Muscle of leg (tissue), 16 donors: ENCODE data around the gene FBXO34. TPM values are rescaled to one million over a fixed set of nuclear protein-coding genes. Genes with fewer than 3 reads are reported as not detected.

Experiments used
- DNase-seq: peaks from one replicate; pipeline ENCODE4 v3.0.0; 2013
- H3K27ac ChIP-seq: one replicate; pipeline ENCODE4 v1.5.1; 2013; ENCODE audit warnings: mild to moderate bottlenecking, low read length, control low read depth
- H3K27me3 ChIP-seq: one replicate; pipeline ENCODE4 v1.6.1; 2013; ENCODE audit warnings: low read length; ENCODE audit not compliant: control insufficient read depth, insufficient read depth
- H3K36me3 ChIP-seq: one replicate; pipeline ENCODE4 v1.6.1; 2013; ENCODE audit warnings: low read length; ENCODE audit not compliant: control insufficient read depth, insufficient read depth
- H3K4me1 ChIP-seq: one replicate; pipeline ENCODE4 v1.6.1; 2013; ENCODE audit warnings: low read length; ENCODE audit not compliant: control insufficient read depth, insufficient read depth
- H3K4me3 ChIP-seq: one replicate; pipeline ENCODE4 v1.5.1; 2013; ENCODE audit warnings: low read length, control low read depth
- H3K9me3 ChIP-seq: replicated peaks from 2 replicates; pipeline ENCODE4 v1.6.1; 2013; ENCODE audit warnings: low read depth, low read length; ENCODE audit not compliant: control insufficient read depth
- WGBS: methylation state at CpG from one replicate; pipeline ENCODE4 v1.1.5; 2013; ENCODE audit warnings: missing lambda C conversion rate; ENCODE audit not compliant: insufficient coverage; 5-methylcytosine and 5-hydroxymethylcytosine counted together
- long read RNA-seq, 11 donors: transcript quantifications; one replicate each; lab custom pipeline, GENCODE V29; 2026
- polyA plus RNA-seq, 8 donors: library from polyadenylated mRNA; unstranded; fragments of 120-200 nt; gene quantifications; one replicate each; pipeline versions ENCODE4 v1.2.1 to v1.2.3, GENCODE V29; 2013; ENCODE audit warnings: inconsistent platforms in 1 of 8, low replicate concordance in 1 of 8; ENCODE audit not compliant: insufficient read length in 8 of 8, insufficient read depth in 1 of 8
- total RNA-seq: library from RNA; stranded (reverse); fragments of 120-200 nt; gene quantifications from one replicate; pipeline ENCODE4 v1.2.4, GENCODE V29; 2013

The FBXO34 gene
- total RNA-seq (17.2 TPM), polyA plus RNA-seq (10 to 100 TPM; 14.9 to 21.6 (median 16.6) TPM)
- long read RNA-seq, donor 1, partial matches to known transcripts = 0 of 4 reads
- long read RNA-seq, donor 1, other reads (novel, unspliced or antisense) = 0 of 4 reads
- long read RNA-seq, donor 2, partial matches to known transcripts = 0 of 1 reads
- long read RNA-seq, donor 2, other reads (novel, unspliced or antisense) = 0 of 1 reads
- long read RNA-seq, donor 3, partial matches to known transcripts = 0 of 5 reads
- long read RNA-seq, donor 3, other reads (novel, unspliced or antisense) = 0 of 5 reads
- long read RNA-seq, donor 4, partial matches to known transcripts = 0 of 3 reads
- long read RNA-seq, donor 4, other reads (novel, unspliced or antisense) = 0 of 3 reads
- long read RNA-seq, donor 5, transcript FBXO34-201 (2 exons, 3,464 nt) = major isoform, 8 of 43 reads
- long read RNA-seq, donor 5, partial matches to known transcripts = 35 of 43 reads
- long read RNA-seq, donor 5, other reads (novel, unspliced or antisense) = 0 of 43 reads
- long read RNA-seq, donor 6, transcript FBXO34-201 (2 exons, 3,464 nt) = major isoform, 6 of 6 reads
- long read RNA-seq, donor 6, partial matches to known transcripts = 0 of 6 reads
- long read RNA-seq, donor 6, other reads (novel, unspliced or antisense) = 0 of 6 reads
- long read RNA-seq, donor 7, partial matches to known transcripts = 0 of 4 reads
- long read RNA-seq, donor 7, other reads (novel, unspliced or antisense) = 0 of 4 reads
- long read RNA-seq, donor 8, transcript FBXO34-201 (2 exons, 3,464 nt) = major isoform, 6 of 11 reads
- long read RNA-seq, donor 8, partial matches to known transcripts = 5 of 11 reads
- long read RNA-seq, donor 8, other reads (novel, unspliced or antisense) = 0 of 11 reads
- long read RNA-seq, donor 9, partial matches to known transcripts = 0 of 2 reads
- long read RNA-seq, donor 9, other reads (novel, unspliced or antisense) = 0 of 2 reads
- long read RNA-seq, donor 10, transcript FBXO34-201 (2 exons, 3,464 nt) = major isoform, 5 of 5 reads
- long read RNA-seq, donor 10, partial matches to known transcripts = 0 of 5 reads
- long read RNA-seq, donor 10, other reads (novel, unspliced or antisense) = 0 of 5 reads
- long read RNA-seq, donor 11, transcript FBXO34-201 (2 exons, 3,464 nt) = major isoform, 6 of 6 reads
- long read RNA-seq, donor 11, partial matches to known transcripts = 0 of 6 reads
- long read RNA-seq, donor 11, other reads (novel, unspliced or antisense) = 0 of 6 reads

- Histone ChIP-seq H3K4me1 (peaks cover 12% of the 10 kb centered on the region), H3K4me3 (peak within 1 kb of the TSS; percentile 99), H3K27ac (peak within 1 kb of the TSS; percentile 99), H3K9me3 (no peaks in the 10 kb centered on the region), H3K27me3 (no peaks in the 10 kb centered on the region), H3K36me3 (no peaks in the 10 kb centered on the region)
- peak; percentile 99 for DNase-seq
- under 1% methylated on average over 45 of the region's 49 CpGs for WGBS
Measured at GRCh38 chr14:55270832-55271571, at the start of gene FBXO34. FBXO34 (plus strand) TSS chr14:55271421; CDS start chr14:55350391, 78,970 bp downstream.

GRCh38 chr14:55221968-55222367 lies 49.3 kb upstream of the FBXO34 start:
- Histone ChIP-seq H3K27me3 (no peaks in the 10 kb centered on the region), H3K36me3 (no peaks in the 10 kb centered on the region), H3K4me3 (no peak overlapping the region), H3K4me1 (no peaks in the 10 kb centered on the region), H3K9me3 (peaks cover 4% of the 10 kb centered on the region), H3K27ac (no peak overlapping the region)
- DNase-seq = no peak

- Histone ChIP-seq H3K27ac (no peak overlapping the region), H3K4me1 (no peaks in the 10 kb centered on the region), H3K36me3 (no peaks in the 10 kb centered on the region), H3K27me3 (no peaks in the 10 kb centered on the region), H3K4me3 (no peak overlapping the region), H3K9me3 (peaks cover 4% of the 10 kb centered on the region)
- no peak for DNase-seq
Measured at GRCh38 chr14:55223364-55223763, 47.9 kb upstream of the FBXO34 start.

GRCh38 chr14:55228261-55228660 lies 43.0 kb upstream of the FBXO34 start:
- H3K4me3 ChIP-seq = no peak overlapping the region
- H3K9me3 ChIP-seq = peaks cover 4% of the 10 kb centered on the region
- WGBS = no CpG with 5 or more reads among the region's 2 CpGs
- H3K36me3 ChIP-seq = no peaks in the 10 kb centered on the region
- H3K4me1 ChIP-seq = no peaks in the 10 kb centered on the region
- H3K27ac ChIP-seq = no peak overlapping the region
- DNase-seq = no peak
- H3K27me3 ChIP-seq = no peaks in the 10 kb centered on the region

- no peaks in the 10 kb centered on the region for H3K4me1 ChIP-seq
- no peaks in the 10 kb centered on the region for H3K27me3 ChIP-seq
- H3K36me3 ChIP-seq = no peaks in the 10 kb centered on the region
- H3K4me3 ChIP-seq = no peak overlapping the region
- H3K9me3 ChIP-seq = no peaks in the 10 kb centered on the region
- H3K27ac ChIP-seq = no peak overlapping the region
- no CpG with 5 or more reads among the region's 3 CpGs for WGBS
- no peak for DNase-seq
Measured at GRCh38 chr14:55233591-55233990, 37.6 kb upstream of the FBXO34 start.

GRCh38 chr14:55238019-55238680 lies 33.1 kb upstream of the FBXO34 start:
- H3K4me3 ChIP-seq = no peak overlapping the region
- H3K27me3 ChIP-seq = peaks cover 19% of the 10 kb centered on the region
- DNase-seq = peak; percentile 39
- H3K27ac ChIP-seq = no peak overlapping the region
- no peaks in the 10 kb centered on the region for H3K9me3 ChIP-seq
- WGBS = 89% methylated on average over 4 of the region's 12 CpGs
- H3K4me1 ChIP-seq = no peaks in the 10 kb centered on the region
- no peaks in the 10 kb centered on the region for H3K36me3 ChIP-seq

- Histone ChIP-seq H3K27me3 (peaks cover 26% of the 10 kb centered on the region), H3K4me3 (no peak overlapping the region), H3K36me3 (no peaks in the 10 kb centered on the region), H3K27ac (no peak overlapping the region), H3K4me1 (no peaks in the 10 kb centered on the region), H3K9me3 (no peaks in the 10 kb centered on the region)
- no CpG with 5 or more reads among the region's 1 CpG for WGBS
- no peak for DNase-seq
Measured at GRCh38 chr14:55239320-55239719, 31.9 kb upstream of the FBXO34 start.

- H3K4me1 ChIP-seq = no peaks in the 10 kb centered on the region
- H3K36me3 ChIP-seq = no peaks in the 10 kb centered on the region
- DNase-seq = peak; percentile 9
- H3K27ac ChIP-seq = no peak overlapping the region
- peaks cover 26% of the 10 kb centered on the region for H3K27me3 ChIP-seq
- H3K4me3 ChIP-seq = no peak overlapping the region
- H3K9me3 ChIP-seq = no peaks in the 10 kb centered on the region
- 8% methylated on average over 23 of the region's 33 CpGs for WGBS
Measured at GRCh38 chr14:55240526-55241178, 30.6 kb upstream of the FBXO34 start.

- H3K27ac ChIP-seq = no peak overlapping the region
- no peaks in the 10 kb centered on the region for H3K4me1 ChIP-seq
- H3K36me3 ChIP-seq = no peaks in the 10 kb centered on the region
- H3K9me3 ChIP-seq = no peaks in the 10 kb centered on the region
- no peak overlapping the region for H3K4me3 ChIP-seq
- DNase-seq = no peak
- peaks cover 26% of the 10 kb centered on the region for H3K27me3 ChIP-seq
- no CpG with 5 or more reads among the region's 4 CpGs for WGBS
Measured at GRCh38 chr14:55241673-55242072, 29.5 kb upstream of the FBXO34 start.
